ENCODE results near the gene TJAP1. TPM values are rescaled to one million over a fixed set of nuclear protein-coding genes. Genes with fewer than 3 reads are reported as not detected.

Gene TJAP1
- 31.2 TPM for total RNA-seq
- long read RNA-seq, transcript TJAP1-205 (10 exons, 2,665 nt) = major isoform, 6 of 34 reads
- long read RNA-seq, partial matches to known transcripts = 14 of 34 reads
- long read RNA-seq, other reads (novel, unspliced or antisense) = 12 of 34 reads

GRCh38 chr6:43477235-43478007, at the start of gene TJAP1:
Gene TJAP1, plus strand, starts transcription at chr6:43477570. Its CDS starts 21,432 bp downstream, at chr6:43499002.
- H3K27me3 ChIP-seq = no peaks in the 10 kb centered on the region
- no peaks in the 10 kb centered on the region for H3K36me3 ChIP-seq
- peak; percentile 100 for ATAC-seq
- H3K27ac ChIP-seq = peak within 1 kb of the TSS; percentile 87
- no peaks in the 10 kb centered on the region for H3K9me3 ChIP-seq
- intact Hi-C loops (cut with DNase I) = no loop called here
- DNase-seq = peak; percentile 96
- peaks cover 11% of the 10 kb centered on the region for H3K4me1 ChIP-seq
- TF ChIP-seq CTCF (IDR thresholded peaks at IDR 0.05) = no peak
- H3K4me3 ChIP-seq = peak within 1 kb of the TSS; percentile 86

GRCh38 chr6:43428112-43428570, 49.2 kb upstream of the TJAP1 start:
- Histone ChIP-seq H3K36me3 (peaks cover 22% of the 10 kb centered on the region), H3K4me3 (peak overlapping the region; percentile 95), H3K4me1 (peaks cover 11% of the 10 kb centered on the region), H3K27ac (peak overlapping the region; percentile 86), H3K9me3 (no peaks in the 10 kb centered on the region), H3K27me3 (no peaks in the 10 kb centered on the region)
- DNase-seq (peak; percentile 59), ATAC-seq (no peak)
- no peak for TF ChIP-seq CTCF (IDR thresholded peaks at IDR 0.05)
- intact Hi-C loops (cut with DNase I) = no loop called here

DNA sequence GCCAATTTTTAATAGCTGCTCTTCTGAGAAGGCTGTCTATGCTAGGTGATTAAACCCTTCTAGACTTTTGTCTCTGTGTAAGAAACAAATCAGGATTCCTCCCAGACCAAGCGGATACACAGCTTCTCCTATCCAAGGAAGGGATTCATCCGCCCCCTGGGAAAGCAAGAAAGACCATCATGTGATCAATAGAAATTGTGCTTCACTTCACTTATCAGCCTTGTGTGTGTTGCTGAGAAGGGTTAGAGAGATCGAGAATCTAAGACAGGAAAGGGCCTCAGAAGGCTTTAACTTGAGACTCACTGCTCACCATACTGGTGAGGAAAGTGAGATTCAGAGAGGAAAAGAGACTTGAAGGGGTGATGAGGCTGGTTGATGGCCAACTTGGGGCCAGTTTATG, 48.5 kb upstream of the TJAP1 start:
- intact Hi-C loops (cut with DNase I) = no loop called here
- Histone ChIP-seq H3K9me3 (no peaks in the 10 kb centered on the region), H3K27me3 (no peaks in the 10 kb centered on the region), H3K4me1 (peaks cover 11% of the 10 kb centered on the region), H3K4me3 (peak overlapping the region; percentile 95), H3K36me3 (peaks cover 29% of the 10 kb centered on the region), H3K27ac (no peak overlapping the region)
- TF ChIP-seq CTCF (IDR thresholded peaks at IDR 0.05) = no peak
- DNase-seq (no peak), ATAC-seq (no peak)

DNA sequence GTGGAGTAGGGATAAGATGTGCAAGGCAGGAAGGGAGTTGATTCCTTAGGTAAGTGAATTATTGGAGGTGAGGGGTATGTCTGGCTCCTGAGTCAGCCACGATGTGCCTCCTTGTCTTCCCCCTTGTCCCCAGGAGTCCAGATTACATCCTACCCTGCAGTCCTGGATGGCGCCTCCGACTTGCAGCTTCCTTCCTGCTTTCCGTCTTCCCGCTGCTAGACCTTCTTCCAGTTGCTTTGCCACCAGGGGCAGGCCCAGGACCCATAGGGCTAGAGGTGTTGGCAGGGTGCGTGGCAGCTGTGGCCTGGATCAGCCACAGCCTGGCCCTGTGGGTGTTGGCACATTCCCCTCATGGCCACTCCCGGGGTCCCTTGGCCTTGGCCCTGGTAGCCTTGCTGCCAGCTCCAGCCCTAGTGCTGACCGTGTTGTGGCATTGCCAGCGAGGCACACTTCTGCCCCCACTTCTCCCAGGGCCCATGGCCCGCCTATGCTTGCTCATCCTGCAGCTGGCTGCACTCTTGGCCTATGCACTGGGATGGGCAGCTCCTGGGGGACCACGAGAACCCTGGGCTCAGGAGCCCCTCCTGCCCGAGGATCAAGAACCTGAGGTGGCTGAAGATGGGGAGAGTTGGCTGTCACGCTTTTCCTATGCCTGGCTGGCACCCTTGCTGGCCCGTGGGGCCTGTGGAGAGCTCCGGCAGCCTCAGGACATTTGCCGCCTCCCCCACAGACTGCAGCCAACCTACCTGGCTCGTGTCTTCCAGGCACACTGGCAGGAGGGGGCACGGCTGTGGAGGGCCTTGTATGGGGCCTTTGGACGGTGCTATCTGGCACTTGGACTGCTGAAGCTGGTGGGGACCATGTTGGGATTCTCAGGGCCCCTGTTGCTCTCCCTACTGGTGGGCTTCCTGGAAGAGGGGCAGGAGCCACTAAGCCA, 45.1 kb upstream of the TJAP1 start:
- H3K4me1 ChIP-seq = peaks cover 24% of the 10 kb centered on the region
- TF ChIP-seq CTCF (IDR thresholded peaks at IDR 0.05) = no peak
- H3K27me3 ChIP-seq = no peaks in the 10 kb centered on the region
- DNase-seq = no peak
- intact Hi-C loops (cut with DNase I) = no loop called here
- peaks cover 33% of the 10 kb centered on the region for H3K36me3 ChIP-seq
- no peak overlapping the region for H3K27ac ChIP-seq
- H3K9me3 ChIP-seq = no peaks in the 10 kb centered on the region
- ATAC-seq = no peak
- no peak overlapping the region for H3K4me3 ChIP-seq

GRCh38 chr6:43433148-43433547, 44.2 kb upstream of the TJAP1 start:
- no peaks in the 10 kb centered on the region for H3K27me3 ChIP-seq
- no peak for DNase-seq
- H3K27ac ChIP-seq = no peak overlapping the region
- no peak for ATAC-seq
- intact Hi-C loops (cut with DNase I) = no loop called here
- H3K36me3 ChIP-seq = peaks cover 37% of the 10 kb centered on the region
- no peaks in the 10 kb centered on the region for H3K9me3 ChIP-seq
- peaks cover 23% of the 10 kb centered on the region for H3K4me1 ChIP-seq
- TF ChIP-seq CTCF (IDR thresholded peaks at IDR 0.05) = no peak
- H3K4me3 ChIP-seq = no peak overlapping the region

Data from upper lobe of right lung (tissue), 1 donor.